ENCODE results near the gene SLC23A2.

SLC23A2 gene

DNA sequence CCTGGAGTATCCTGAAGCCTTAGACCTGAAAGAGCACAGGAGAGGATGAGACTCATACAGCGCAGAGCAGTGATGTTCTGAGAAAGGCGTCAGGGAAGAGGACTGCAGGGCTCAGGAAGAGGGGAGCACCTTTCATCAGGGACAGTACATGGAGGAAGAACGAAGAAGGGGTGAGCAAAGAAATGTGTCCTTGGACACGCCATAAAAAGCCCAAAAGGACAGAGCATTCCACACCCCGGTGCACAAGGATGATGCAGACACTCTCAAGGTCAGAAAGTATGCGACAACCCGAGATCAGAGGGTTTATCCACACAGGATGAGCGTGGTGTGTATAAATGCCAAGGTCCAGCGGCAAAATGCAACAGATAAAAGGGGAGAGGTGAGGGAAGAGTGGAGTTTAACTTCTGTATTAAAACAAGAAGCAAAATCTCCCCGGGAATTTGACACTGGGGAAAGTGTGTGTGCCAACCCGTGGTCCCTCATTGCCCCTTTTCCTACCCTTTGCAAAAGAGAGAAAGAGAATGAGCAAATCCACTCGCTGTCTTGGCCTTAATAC lies 64.4 kb downstream of the SLC23A2 start:
- no peak overlapping the region for H3K4me3 ChIP-seq (ENCODE audit: control insufficient read depth, low read depth, low read length)
- TF ChIP-seq, protein P1, sequence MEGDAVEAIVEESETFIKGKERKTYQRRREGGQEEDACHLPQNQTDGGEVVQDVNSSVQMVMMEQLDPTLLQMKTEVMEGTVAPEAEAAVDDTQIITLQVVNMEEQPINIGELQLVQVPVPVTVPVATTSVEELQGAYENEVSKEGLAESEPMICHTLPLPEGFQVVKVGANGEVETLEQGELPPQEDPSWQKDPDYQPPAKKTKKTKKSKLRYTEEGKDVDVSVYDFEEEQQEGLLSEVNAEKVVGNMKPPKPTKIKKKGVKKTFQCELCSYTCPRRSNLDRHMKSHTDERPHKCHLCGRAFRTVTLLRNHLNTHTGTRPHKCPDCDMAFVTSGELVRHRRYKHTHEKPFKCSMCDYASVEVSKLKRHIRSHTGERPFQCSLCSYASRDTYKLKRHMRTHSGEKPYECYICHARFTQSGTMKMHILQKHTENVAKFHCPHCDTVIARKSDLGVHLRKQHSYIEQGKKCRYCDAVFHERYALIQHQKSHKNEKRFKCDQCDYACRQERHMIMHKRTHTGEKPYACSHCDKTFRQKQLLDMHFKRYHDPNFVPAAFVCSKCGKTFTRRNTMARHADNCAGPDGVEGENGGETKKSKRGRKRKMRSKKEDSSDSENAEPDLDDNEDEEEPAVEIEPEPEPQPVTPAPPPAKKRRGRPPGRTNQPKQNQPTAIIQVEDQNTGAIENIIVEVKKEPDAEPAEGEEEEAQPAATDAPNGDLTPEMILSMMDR (IDR thresholded peaks at IDR 0.05; ENCODE audit: control insufficient read depth, insufficient read depth, low read depth, low read length, missing control alignments): no peak
- DNase-seq (ENCODE audit: low read depth): no peak

DNA sequence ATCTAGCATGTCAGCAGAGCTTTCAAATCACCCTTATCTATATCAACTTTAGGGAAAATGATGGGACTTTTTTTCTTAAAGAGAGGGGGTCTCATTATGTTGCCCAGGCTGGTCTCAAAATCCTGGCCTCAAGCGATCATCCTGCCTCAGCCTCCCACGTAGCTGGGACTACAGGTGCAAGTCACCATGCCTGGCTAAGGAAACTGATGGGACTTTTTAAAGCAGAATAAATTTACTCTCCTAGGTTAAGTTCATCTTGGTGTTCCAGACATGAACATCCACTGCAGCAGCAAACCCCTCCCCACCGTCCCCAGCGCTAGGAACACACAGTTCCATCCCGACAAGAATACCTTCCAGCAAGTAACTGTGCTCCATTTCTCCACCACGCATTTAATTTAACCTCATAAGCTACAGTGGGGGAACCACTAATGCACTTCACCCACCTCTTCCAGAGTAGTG lies 64.9 kb downstream of the SLC23A2 start:
- DNase-seq (ENCODE audit: low read depth): no peak

GRCh38 chr20:4932061-4932460 lies 69.2 kb downstream of the SLC23A2 start:
- DNase-seq (ENCODE audit: low read depth): no peak
- H3K4me3 ChIP-seq (ENCODE audit: control insufficient read depth, low read depth, low read length): no peak overlapping the region
- TF ChIP-seq, protein P1 (IDR thresholded peaks at IDR 0.05; ENCODE audit: control insufficient read depth, insufficient read depth, low read depth, low read length, missing control alignments): no peak

More for the DNA sequence above, 64.9 kb downstream of the SLC23A2 start:
- no peak overlapping the region for H3K4me3 ChIP-seq (ENCODE audit: control insufficient read depth, low read depth, low read length)
- TF ChIP-seq, protein P1 (IDR thresholded peaks at IDR 0.05; ENCODE audit: control insufficient read depth, insufficient read depth, low read depth, low read length, missing control alignments): no peak

- TF ChIP-seq, protein P1 (IDR thresholded peaks at IDR 0.05; ENCODE audit: control insufficient read depth, insufficient read depth, low read depth, low read length, missing control alignments): no peak
- no peak overlapping the region for H3K4me3 ChIP-seq (ENCODE audit: control insufficient read depth, low read depth, low read length)
- DNase-seq (ENCODE audit: low read depth): no peak
Observed at GRCh38 chr20:4929686-4930397, 71.5 kb downstream of the SLC23A2 start.

GRCh38 chr20:4926531-4927156 lies 74.7 kb downstream of the SLC23A2 start:
- no peak for DNase-seq (ENCODE audit: low read depth)
- TF ChIP-seq, protein P1 (IDR thresholded peaks at IDR 0.05; ENCODE audit: control insufficient read depth, insufficient read depth, low read depth, low read length, missing control alignments): no peak
- H3K4me3 ChIP-seq (ENCODE audit: control insufficient read depth, low read depth, low read length): no peak overlapping the region

- H3K4me3 ChIP-seq (ENCODE audit: control insufficient read depth, low read depth, low read length): no peak overlapping the region
- DNase-seq (ENCODE audit: low read depth): no peak
- TF ChIP-seq, protein P1 (IDR thresholded peaks at IDR 0.05; ENCODE audit: control insufficient read depth, insufficient read depth, low read depth, low read length, missing control alignments): no peak
Observed at GRCh38 chr20:4925842-4926530, 75.3 kb downstream of the SLC23A2 start.
